Endothelial cell of umbilical vein (primary cell): ENCODE measurements around the gene SDK2.

Experiments used
- EZH2 ChIP-seq: IDR thresholded peaks from 2 replicates; pipeline ENCODE4 v1.6.1; 2012; ENCODE audit warnings: borderline replicate concordance, low read depth, mild to moderate bottlenecking, moderate library complexity, low read length, inconsistent platforms; ENCODE audit not compliant: severe bottlenecking
- FOS ChIP-seq: IDR thresholded peaks from 2 replicates; pipeline ENCODE4 v1.6.1; 2011; ENCODE audit warnings: mild to moderate bottlenecking, low read length, moderate library complexity, borderline replicate concordance; ENCODE audit not compliant: insufficient read depth
- JUN ChIP-seq: IDR thresholded peaks from 2 replicates; pipeline ENCODE4 v1.6.1; 2011; ENCODE audit warnings: borderline replicate concordance, low read depth; ENCODE audit not compliant: insufficient read length, insufficient read depth
- MYC ChIP-seq: IDR thresholded peaks from one replicate; pipeline ENCODE4 v1.6.1; 2011; ENCODE audit warnings: mild to moderate bottlenecking, low read depth, low read length
- POLR2A ChIP-seq: IDR thresholded peaks from 2 replicates; pipeline ENCODE4 v1.6.1; 2012; ENCODE audit warnings: low read depth, mild to moderate bottlenecking, control low read depth, low read length
- POLR2AphosphoS5 ChIP-seq: IDR thresholded peaks from 2 replicates; pipeline ENCODE4 v1.6.1; 2012; ENCODE audit warnings: low read depth, mild to moderate bottlenecking, control low read depth, low read length, moderate library complexity; ENCODE audit not compliant: insufficient read depth
- TF ChIP-seq, protein P1 (sequence below), 2 donors: IDR thresholded peaks; 1 replicate in 1 of 2; 2 replicates in 1 of 2; pipeline ENCODE4 v1.5.1; 2011; ENCODE audit warnings: low read length in 2 of 2, mild to moderate bottlenecking in 2 of 2, moderate library complexity in 2 of 2, control low read depth in 1 of 2, inconsistent platforms in 1 of 2, low read depth in 1 of 2; ENCODE audit not compliant: insufficient read depth in 1 of 2; ENCODE audit errors: extremely low read depth in 1 of 2
- TF ChIP-seq, protein P2 (sequence below): IDR thresholded peaks from 2 replicates; pipeline ENCODE4 v1.6.1; 2011; ENCODE audit not compliant: insufficient read depth, insufficient read length

DNA sequence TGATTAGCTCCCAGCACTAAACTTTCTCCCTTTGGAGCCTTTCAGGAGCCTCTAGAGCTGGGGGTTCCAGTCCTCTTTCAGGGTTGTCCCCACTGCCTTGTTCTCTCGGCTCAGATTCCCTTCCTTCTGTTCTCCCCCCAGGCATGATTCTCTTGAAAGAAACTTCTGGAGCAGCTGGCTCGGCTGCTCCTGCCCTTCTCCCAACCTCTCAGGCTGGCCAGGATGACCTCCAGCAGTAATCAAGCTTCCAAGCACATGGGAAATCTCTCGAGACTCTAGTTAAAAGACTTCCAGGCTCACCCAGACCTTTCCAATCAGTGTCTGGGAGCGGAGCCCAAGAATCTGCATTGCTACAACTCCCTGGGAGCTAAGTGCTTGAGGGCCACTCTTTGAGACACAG lies 3.6 kb downstream of the SDK2 start:
- TF ChIP-seq EZH2 (no peak), POLR2A (no peak), JUN (no peak), FOS (no peak), POLR2AphosphoS5 (no peak), MYC (no peak)
- TF ChIP-seq, protein P1, sequence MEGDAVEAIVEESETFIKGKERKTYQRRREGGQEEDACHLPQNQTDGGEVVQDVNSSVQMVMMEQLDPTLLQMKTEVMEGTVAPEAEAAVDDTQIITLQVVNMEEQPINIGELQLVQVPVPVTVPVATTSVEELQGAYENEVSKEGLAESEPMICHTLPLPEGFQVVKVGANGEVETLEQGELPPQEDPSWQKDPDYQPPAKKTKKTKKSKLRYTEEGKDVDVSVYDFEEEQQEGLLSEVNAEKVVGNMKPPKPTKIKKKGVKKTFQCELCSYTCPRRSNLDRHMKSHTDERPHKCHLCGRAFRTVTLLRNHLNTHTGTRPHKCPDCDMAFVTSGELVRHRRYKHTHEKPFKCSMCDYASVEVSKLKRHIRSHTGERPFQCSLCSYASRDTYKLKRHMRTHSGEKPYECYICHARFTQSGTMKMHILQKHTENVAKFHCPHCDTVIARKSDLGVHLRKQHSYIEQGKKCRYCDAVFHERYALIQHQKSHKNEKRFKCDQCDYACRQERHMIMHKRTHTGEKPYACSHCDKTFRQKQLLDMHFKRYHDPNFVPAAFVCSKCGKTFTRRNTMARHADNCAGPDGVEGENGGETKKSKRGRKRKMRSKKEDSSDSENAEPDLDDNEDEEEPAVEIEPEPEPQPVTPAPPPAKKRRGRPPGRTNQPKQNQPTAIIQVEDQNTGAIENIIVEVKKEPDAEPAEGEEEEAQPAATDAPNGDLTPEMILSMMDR (IDR thresholded peaks at IDR 0.05; ENCODE audit: extremely low read depth in 1 of 2, insufficient read depth in 1 of 2, low read depth in 1 of 2, low read length in 2 of 2) = no peak
- TF ChIP-seq, protein P2, sequence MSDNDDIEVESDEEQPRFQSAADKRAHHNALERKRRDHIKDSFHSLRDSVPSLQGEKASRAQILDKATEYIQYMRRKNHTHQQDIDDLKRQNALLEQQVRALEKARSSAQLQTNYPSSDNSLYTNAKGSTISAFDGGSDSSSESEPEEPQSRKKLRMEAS = no peak
